AG04450 (cell line): ENCODE measurements around the gene GUSB. TPM values are rescaled to one million over a fixed set of nuclear protein-coding genes. Genes with fewer than 3 reads are reported as not detected.
"Not testable (repeated sequence)": the region's sequence is repeated elsewhere in the genome, so short reads cannot be mapped to it uniquely, and the experiment has no call there.

ENCODE experiments used
- CTCF ChIA-PET: fragments of 300-600, 350-600 bp; formaldehyde crosslinking; extraction: SDS; loops from one replicate; lab custom pipeline; 2022; ENCODE audit warnings: antibody characterized with exemption, inconsistent platforms; lab: Charles Lee
- POLR2A ChIA-PET: fragments of 350-600 bp; formaldehyde crosslinking; extraction: SDS; loops from one replicate; lab custom pipeline; 2021; ENCODE audit warnings: antibody characterized with exemption, inconsistent platforms; lab: Yijun Ruan, JAX
- DNase-seq: peaks from one replicate; pipeline ENCODE4 v3.0.0-alpha.2; 2011; ENCODE audit warnings: low read depth, low spot score
- H3K27ac ChIP-seq: one replicate; pipeline ENCODE4 v1.5.1; 2012; ENCODE audit warnings: low read depth, low read length, control low read depth
- H3K27me3 ChIP-seq: one replicate; pipeline ENCODE4 v1.6.0; 2012; ENCODE audit warnings: low read length; ENCODE audit not compliant: control insufficient read depth, insufficient read depth
- H3K4me3 ChIP-seq: 2 replicates; pipeline ENCODE4 v1.5.1; 2011; ENCODE audit warnings: mild to moderate bottlenecking, low read depth, low read length, control low read depth
- H3K9me3 ChIP-seq: 2 replicates; pipeline ENCODE4 v1.5.1; 2012; ENCODE audit warnings: low read length; ENCODE audit not compliant: control insufficient read depth, insufficient read depth
- CTCF ChIP-seq: IDR thresholded peaks from 2 replicates; pipeline ENCODE4 v1.5.1; 2011; ENCODE audit warnings: low read depth, low read length, control low read depth, inconsistent platforms
- polyA plus RNA-seq: library from polyadenylated mRNA; depleted of rRNA; stranded (reverse); fragments of >200 nt; gene quantifications from 2 replicates; pipeline ENCODE4 v1.2.3, GENCODE V29; 2011

Gene GUSB
- polyA plus RNA-seq, 1 experiment, result 49.3 TPM

GRCh38 chr7:65955718-65956117 is 26.3 kb downstream of the GUSB start:
- no peak overlapping the region for H3K27ac ChIP-seq
- ChIA-PET CTCF (interaction anchor here (0.5 kb wide), 1 partner anchor 11 kb away, joined by 3 read pairs; no protein-coding TSS in a partner anchor), POLR2A (no interaction called here)
- no peak overlapping the region for H3K4me3 ChIP-seq
- no peak for TF ChIP-seq CTCF
- DNase-seq, result no peak
- no peaks in the 10 kb centered on the region for H3K9me3 ChIP-seq
- no peaks in the 10 kb centered on the region for H3K27me3 ChIP-seq

GRCh38 chr7:65953890-65954450 is 28.0 kb downstream of the GUSB start:
- ChIA-PET POLR2A (no interaction called here), CTCF (no interaction called here)

GRCh38 chr7:65953001-65953720 is 28.9 kb downstream of the GUSB start:
- no peak for DNase-seq
- Histone ChIP-seq H3K4me3 (no peak overlapping the region), H3K9me3 (no peaks in the 10 kb centered on the region), H3K27ac (no peak overlapping the region), H3K27me3 (no peaks in the 10 kb centered on the region)
- ChIA-PET CTCF (no interaction called here), POLR2A (no interaction called here)
- no peak for TF ChIP-seq CTCF

More at GRCh38 chr7:65953890-65954450, 28.0 kb downstream of the GUSB start:
- no peak for DNase-seq
- Histone ChIP-seq H3K4me3 (no peak overlapping the region), H3K27me3 (no peaks in the 10 kb centered on the region), H3K9me3 (no peaks in the 10 kb centered on the region), H3K27ac (no peak overlapping the region)
- no peak for TF ChIP-seq CTCF

GRCh38 chr7:65951837-65952578 is 30.0 kb downstream of the GUSB start:
- POLR2A ChIA-PET, result no interaction called here
- no peak for DNase-seq
- TF ChIP-seq CTCF, result no peak
- no peaks in the 10 kb centered on the region for H3K27me3 ChIP-seq
- CTCF ChIA-PET, result interaction anchor here (0.6 to 1.4 kb wide), 2 partner anchors 62 to 148 kb away, joined by 3 to 4 read pairs; no protein-coding TSS in a partner anchor
- no peaks in the 10 kb centered on the region for H3K9me3 ChIP-seq
- no peak overlapping the region for H3K4me3 ChIP-seq
- H3K27ac ChIP-seq, result no peak overlapping the region

GRCh38 chr7:65946904-65947303 is 35.1 kb downstream of the GUSB start:
- Histone ChIP-seq H3K27ac (no peak overlapping the region), H3K9me3 (no peaks in the 10 kb centered on the region), H3K27me3 (no peaks in the 10 kb centered on the region), H3K4me3 (no peak overlapping the region)
- ChIA-PET POLR2A (no interaction called here), CTCF (no interaction called here)
- no peak for TF ChIP-seq CTCF
- DNase-seq, result no peak

- POLR2A ChIA-PET, H3K27ac ChIP-seq, H3K27me3 ChIP-seq, H3K9me3 ChIP-seq, CTCF ChIA-PET, H3K4me3 ChIP-seq, DNase-seq: not testable (repeated sequence)
Measured at GRCh38 chr7:65945787-65946186, 36.2 kb downstream of the GUSB start.
